GM08714 (cell line): ENCODE data around the gene GABRD.

Source experiments
- H3K4me3 ChIP-seq: fragments of 200-500 bp; sonication (Bioruptor generic); 2 replicates; pipeline ENCODE4 v1.5.1; 2014; ENCODE audit warnings: mild to moderate bottlenecking, low read length, inconsistent platforms
- ZNF274 ChIP-seq: IDR thresholded peaks from 2 replicates; pipeline ENCODE4 v1.6.1; 2012; ENCODE audit warnings: mild to moderate bottlenecking, low read depth, low read length

Gene GABRD

GRCh38 chr1:2018217-2019171, 651 bp upstream of the GABRD start:
- TF ChIP-seq ZNF274 = no peak
- no peak overlapping the region for H3K4me3 ChIP-seq

- no peak overlapping the region for H3K4me3 ChIP-seq
- no peak for TF ChIP-seq ZNF274
These were observed 595 bp downstream of the GABRD start for GRCh38 chr1:2019571-2020309.

GRCh38 chr1:2020310-2020655, 1.1 kb downstream of the GABRD start:
- TF ChIP-seq ZNF274 = no peak
- no peak overlapping the region for H3K4me3 ChIP-seq

- TF ChIP-seq ZNF274 = no peak
- H3K4me3 ChIP-seq = no peak overlapping the region
These were observed 2.4 kb downstream of the GABRD start for GRCh38 chr1:2021550-2021949.

- TF ChIP-seq ZNF274 = no peak
- no peak overlapping the region for H3K4me3 ChIP-seq
These were observed 3.1 kb downstream of the GABRD start for GRCh38 chr1:2022063-2022770.

- TF ChIP-seq ZNF274 = no peak
- H3K4me3 ChIP-seq = no peak overlapping the region
These were observed 4.0 kb downstream of the GABRD start for GRCh38 chr1:2023187-2023586.

GRCh38 chr1:2024451-2024850, 5.3 kb downstream of the GABRD start:
- no peak for TF ChIP-seq ZNF274

GRCh38 chr1:2024887-2025286, 5.7 kb downstream of the GABRD start:
- no peak overlapping the region for H3K4me3 ChIP-seq
- no peak for TF ChIP-seq ZNF274

More at GRCh38 chr1:2024451-2024850, 5.3 kb downstream of the GABRD start:
- H3K4me3 ChIP-seq = no peak overlapping the region

- TF ChIP-seq ZNF274 = no peak
- H3K4me3 ChIP-seq = no peak overlapping the region
These were observed 6.4 kb downstream of the GABRD start for GRCh38 chr1:2025491-2025981.

- no peak overlapping the region for H3K4me3 ChIP-seq
- no peak for TF ChIP-seq ZNF274
These were observed 8.9 kb downstream of the GABRD start for GRCh38 chr1:2027961-2028583.

GRCh38 chr1:2028870-2029560, 9.9 kb downstream of the GABRD start:
- TF ChIP-seq ZNF274 = no peak
- H3K4me3 ChIP-seq = no peak overlapping the region

GRCh38 chr1:2029561-2029960, 10.4 kb downstream of the GABRD start:
- H3K4me3 ChIP-seq = no peak overlapping the region
- TF ChIP-seq ZNF274 = no peak

- TF ChIP-seq ZNF274 = no peak
- no peak overlapping the region for H3K4me3 ChIP-seq
These were observed 11.1 kb downstream of the GABRD start for GRCh38 chr1:2030076-2030871.
